Nephron (organoid): Measurements from ENCODE around the gene MAZ.
"Not testable (repeated sequence)": the region's sequence is repeated elsewhere in the genome, so short reads cannot be mapped to it uniquely, and the experiment has no call there.

Experiments used
- H3K27ac Mint-ChIP-seq, 3 experiments: 2 replicates each; pipeline ENCODE4 v1.8.0; 2020; ENCODE audit warnings: mixed read lengths in 3 of 3, mild to moderate bottlenecking in 2 of 3, moderate library complexity in 1 of 3
- H3K27me3 Mint-ChIP-seq: 2 replicates; pipeline ENCODE4 v1.8.0; 2021; ENCODE audit warnings: low read depth, mild to moderate bottlenecking, moderate library complexity, mixed read lengths
- H3K36me3 Mint-ChIP-seq: 2 replicates; pipeline ENCODE4 v1.8.0; 2020; ENCODE audit warnings: low read depth, mixed read lengths
- H3K4me1 Mint-ChIP-seq: 2 replicates; pipeline ENCODE4 v1.8.0; 2020; ENCODE audit warnings: mixed read lengths
- H3K4me3 Mint-ChIP-seq, 3 experiments: 2 replicates each; pipeline ENCODE4 v1.8.0; 2020; ENCODE audit warnings: mild to moderate bottlenecking in 3 of 3, mixed read lengths in 3 of 3, moderate library complexity in 2 of 3
- H3K9me3 Mint-ChIP-seq: 2 replicates; pipeline ENCODE4 v1.8.0; 2020; ENCODE audit warnings: mixed read lengths
- TF ChIP-seq, protein P1 (sequence below), 3 experiments: fragments of 200-600 bp; sonication (generic); IDR thresholded peaks; one replicate each; pipeline ENCODE4 v1.5.0; 2021; ENCODE audit warnings: antibody characterized with exemption in 3 of 3; ENCODE audit not compliant: unreplicated experiment in 3 of 3

Gene MAZ

GRCh38 chr16:29784157-29784556 lies 22.2 kb upstream of the MAZ start:
- H3K4me3 Mint-ChIP-seq, result no peak overlapping the region
- H3K4me1 Mint-ChIP-seq, result peaks cover 6% of the 10 kb centered on the region

GRCh38 chr16:29784901-29785500 lies 21.3 kb upstream of the MAZ start:
- no peaks in the 10 kb centered on the region for H3K36me3 Mint-ChIP-seq
- TF ChIP-seq, protein P1, sequence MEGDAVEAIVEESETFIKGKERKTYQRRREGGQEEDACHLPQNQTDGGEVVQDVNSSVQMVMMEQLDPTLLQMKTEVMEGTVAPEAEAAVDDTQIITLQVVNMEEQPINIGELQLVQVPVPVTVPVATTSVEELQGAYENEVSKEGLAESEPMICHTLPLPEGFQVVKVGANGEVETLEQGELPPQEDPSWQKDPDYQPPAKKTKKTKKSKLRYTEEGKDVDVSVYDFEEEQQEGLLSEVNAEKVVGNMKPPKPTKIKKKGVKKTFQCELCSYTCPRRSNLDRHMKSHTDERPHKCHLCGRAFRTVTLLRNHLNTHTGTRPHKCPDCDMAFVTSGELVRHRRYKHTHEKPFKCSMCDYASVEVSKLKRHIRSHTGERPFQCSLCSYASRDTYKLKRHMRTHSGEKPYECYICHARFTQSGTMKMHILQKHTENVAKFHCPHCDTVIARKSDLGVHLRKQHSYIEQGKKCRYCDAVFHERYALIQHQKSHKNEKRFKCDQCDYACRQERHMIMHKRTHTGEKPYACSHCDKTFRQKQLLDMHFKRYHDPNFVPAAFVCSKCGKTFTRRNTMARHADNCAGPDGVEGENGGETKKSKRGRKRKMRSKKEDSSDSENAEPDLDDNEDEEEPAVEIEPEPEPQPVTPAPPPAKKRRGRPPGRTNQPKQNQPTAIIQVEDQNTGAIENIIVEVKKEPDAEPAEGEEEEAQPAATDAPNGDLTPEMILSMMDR (IDR thresholded peaks at IDR 0.05; ENCODE audit: unreplicated experiment in 3 of 3), result peak; percentile 74 to 82 (median 79)
- no peaks in the 10 kb centered on the region for H3K9me3 Mint-ChIP-seq
- H3K27me3 Mint-ChIP-seq, result peaks cover 6% of the 10 kb centered on the region
- H3K27ac Mint-ChIP-seq, result peak overlapping the region; percentile 53 to 87 (median 70)
- H3K4me1 Mint-ChIP-seq, result peaks cover 8% of the 10 kb centered on the region
- peak overlapping the region; percentile 71 to 82 (median 75) for H3K4me3 Mint-ChIP-seq

More at GRCh38 chr16:29784157-29784556, 22.2 kb upstream of the MAZ start:
- Mint-ChIP-seq H3K36me3 (no peaks in the 10 kb centered on the region), H3K9me3 (no peaks in the 10 kb centered on the region), H3K27me3 (peaks cover 9% of the 10 kb centered on the region), H3K27ac (peak overlapping the region; percentile 30 to 75 (median 57))
- TF ChIP-seq, protein P1 (IDR thresholded peaks at IDR 0.05; ENCODE audit: unreplicated experiment in 3 of 3), result no peak

GRCh38 chr16:29787155-29787554 lies 19.2 kb upstream of the MAZ start:
- not testable (repeated sequence) for H3K9me3 Mint-ChIP-seq, H3K36me3 Mint-ChIP-seq, H3K4me3 Mint-ChIP-seq, H3K27me3 Mint-ChIP-seq, H3K27ac Mint-ChIP-seq
- peaks cover 30% of the 10 kb centered on the region for H3K4me1 Mint-ChIP-seq

DNA sequence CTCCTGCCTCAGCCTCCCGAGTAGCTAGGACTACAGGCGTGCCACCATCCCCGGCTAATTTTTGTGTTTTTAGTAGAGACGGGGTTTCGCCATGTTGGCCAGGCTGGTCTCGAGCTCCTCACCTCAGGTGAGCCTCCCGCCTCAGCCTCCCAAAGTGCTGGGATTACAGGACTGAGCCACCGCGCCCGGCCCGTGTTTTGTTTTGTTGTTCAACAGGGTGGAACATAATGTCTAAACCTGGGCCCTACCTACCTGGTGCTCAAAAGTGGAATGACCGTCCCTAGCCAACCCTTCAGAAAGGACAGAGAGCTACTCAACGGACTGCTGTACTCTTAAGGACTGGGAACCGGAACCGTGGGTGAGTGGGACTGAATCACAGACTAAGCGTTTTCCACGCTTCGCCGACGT lies 16.6 kb upstream of the MAZ start:
- H3K9me3 Mint-ChIP-seq, result no peaks in the 10 kb centered on the region
- H3K36me3 Mint-ChIP-seq, result peaks cover 10% of the 10 kb centered on the region

DNA sequence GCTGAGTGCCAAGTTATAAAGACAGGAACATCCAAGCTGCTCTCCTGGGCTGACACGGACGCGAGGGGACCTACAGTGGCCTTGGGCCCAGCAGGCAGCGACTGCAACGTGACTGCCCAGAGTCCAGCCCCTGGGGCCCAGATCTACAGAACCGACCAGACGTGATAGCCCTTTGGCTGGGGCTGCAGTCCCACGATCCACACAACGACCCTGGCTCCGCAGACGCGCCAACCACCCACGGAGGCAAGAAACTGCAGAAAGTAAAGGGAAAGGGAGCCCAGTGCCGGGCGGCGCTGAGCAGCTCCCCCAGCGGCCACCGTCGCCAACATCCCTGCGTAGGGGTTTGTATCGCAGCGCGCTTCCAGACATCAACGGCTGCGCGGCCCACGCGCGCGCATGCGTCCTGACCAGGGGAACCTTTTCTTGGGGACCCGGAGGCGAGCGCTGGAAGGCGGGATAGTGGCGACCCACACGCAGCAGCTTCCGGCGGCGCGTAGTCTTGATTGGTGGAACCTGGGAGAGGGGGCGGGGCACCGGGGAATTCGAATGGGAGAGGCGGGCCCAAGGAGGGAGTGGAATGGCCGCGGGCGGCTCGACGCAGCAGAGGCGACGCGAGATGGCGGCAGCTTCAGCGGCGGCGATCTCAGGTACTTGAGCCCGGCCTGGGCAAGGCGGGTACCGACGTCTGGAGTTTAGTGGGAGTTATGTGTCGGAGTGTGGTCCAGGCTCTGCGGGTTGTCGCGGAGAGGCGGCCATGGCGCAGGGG lies 16.0 kb upstream of the MAZ start, which contains the start of gene KIF22:
KIF22 (plus strand) TSS at position 569 of the 766 bp plus-strand sequence; CDS start at position 578, 9 bp downstream.
- Mint-ChIP-seq H3K36me3 (peaks cover 13% of the 10 kb centered on the region), H3K4me3 (peak within 1 kb of the TSS; percentile 97 to 99 (median 98)), H3K27me3 (no peaks in the 10 kb centered on the region), H3K4me1 (peaks cover 33% of the 10 kb centered on the region), H3K9me3 (no peaks in the 10 kb centered on the region), H3K27ac (peak within 1 kb of the TSS; percentile 99 to 100 (median 99))
- TF ChIP-seq, protein P1 (IDR thresholded peaks at IDR 0.05; ENCODE audit: unreplicated experiment in 3 of 3), result peak; percentile 67 to 81 (median 69)

More for the DNA sequence above, 16.6 kb upstream of the MAZ start:
- H3K4me3 Mint-ChIP-seq, result peak overlapping the region; percentile 97 to 99 (median 98)
- H3K27ac Mint-ChIP-seq, result peak overlapping the region; percentile 99 to 100 (median 99)
- TF ChIP-seq, protein P1 (IDR thresholded peaks at IDR 0.05; ENCODE audit: unreplicated experiment in 3 of 3), result no peak
- peaks cover 38% of the 10 kb centered on the region for H3K4me1 Mint-ChIP-seq
- H3K27me3 Mint-ChIP-seq, result peaks cover 4% of the 10 kb centered on the region
